ENCODE data around the gene TNNC1. TPM values are rescaled to one million over a fixed set of nuclear protein-coding genes. Genes with fewer than 3 reads are reported as not detected.

TNNC1 gene
- total RNA-seq, 1 experiment from 2014 or later: not detected

DNA sequence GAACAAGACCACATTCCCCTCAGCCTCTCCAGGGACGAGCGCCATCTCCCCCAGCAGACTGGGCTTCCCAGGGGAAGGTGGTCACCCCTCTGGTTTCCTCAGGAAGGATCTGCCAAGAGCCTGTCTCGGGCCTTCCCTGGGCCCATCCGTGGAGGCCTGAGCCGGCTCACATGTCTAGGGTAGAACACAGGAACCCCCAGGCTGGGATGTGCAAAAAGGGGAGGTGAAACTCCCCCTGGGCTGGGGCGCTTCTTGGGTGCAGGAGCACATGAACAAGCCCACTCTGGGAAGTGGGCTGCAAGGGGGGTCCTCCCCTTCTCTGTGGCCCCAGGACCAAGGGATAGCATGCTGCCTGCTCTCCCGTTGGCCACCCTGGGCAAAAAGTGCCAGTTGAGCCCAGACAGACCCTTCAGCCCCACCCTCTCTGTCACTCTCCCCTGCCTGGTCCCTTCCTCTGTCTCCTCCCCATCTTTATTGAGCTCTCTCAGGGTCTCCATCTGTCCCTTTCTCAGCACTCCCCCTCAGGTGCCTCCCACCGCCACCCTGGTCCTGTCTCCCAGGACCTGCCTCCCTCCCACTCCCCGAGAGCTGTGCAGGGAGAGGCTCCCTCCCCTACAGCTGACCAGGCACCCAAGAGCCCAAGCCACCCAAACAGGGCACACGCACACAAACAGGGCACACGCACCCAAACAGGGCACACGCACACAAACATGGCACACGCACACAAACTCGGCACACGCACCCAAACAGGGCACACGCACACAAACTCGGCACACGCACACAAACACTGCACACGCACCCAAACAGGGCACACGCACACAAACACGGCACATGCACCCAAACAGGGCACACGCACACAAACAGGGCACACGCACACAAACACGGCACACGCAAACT lies 9.8 kb downstream of the TNNC1 start:
- TF ChIP-seq, protein P1, sequence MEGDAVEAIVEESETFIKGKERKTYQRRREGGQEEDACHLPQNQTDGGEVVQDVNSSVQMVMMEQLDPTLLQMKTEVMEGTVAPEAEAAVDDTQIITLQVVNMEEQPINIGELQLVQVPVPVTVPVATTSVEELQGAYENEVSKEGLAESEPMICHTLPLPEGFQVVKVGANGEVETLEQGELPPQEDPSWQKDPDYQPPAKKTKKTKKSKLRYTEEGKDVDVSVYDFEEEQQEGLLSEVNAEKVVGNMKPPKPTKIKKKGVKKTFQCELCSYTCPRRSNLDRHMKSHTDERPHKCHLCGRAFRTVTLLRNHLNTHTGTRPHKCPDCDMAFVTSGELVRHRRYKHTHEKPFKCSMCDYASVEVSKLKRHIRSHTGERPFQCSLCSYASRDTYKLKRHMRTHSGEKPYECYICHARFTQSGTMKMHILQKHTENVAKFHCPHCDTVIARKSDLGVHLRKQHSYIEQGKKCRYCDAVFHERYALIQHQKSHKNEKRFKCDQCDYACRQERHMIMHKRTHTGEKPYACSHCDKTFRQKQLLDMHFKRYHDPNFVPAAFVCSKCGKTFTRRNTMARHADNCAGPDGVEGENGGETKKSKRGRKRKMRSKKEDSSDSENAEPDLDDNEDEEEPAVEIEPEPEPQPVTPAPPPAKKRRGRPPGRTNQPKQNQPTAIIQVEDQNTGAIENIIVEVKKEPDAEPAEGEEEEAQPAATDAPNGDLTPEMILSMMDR (conservative IDR thresholded peaks at IDR 0.05; ENCODE audit: low read depth, low read length): no peak
- no peak for TF ChIP-seq EZH2 (IDR thresholded peaks at IDR 0.05; ENCODE audit: borderline replicate concordance, low read depth, low read length, poor library complexity, severe bottlenecking)
- Histone ChIP-seq H3K27ac (ENCODE audit: low read depth, low read length, poor library complexity, severe bottlenecking) (no peak overlapping the region), H3K4me3 (ENCODE audit: low read depth, low read length, poor library complexity, severe bottlenecking) (no peak overlapping the region), H3K36me3 (ENCODE audit: insufficient read depth, low read length, poor library complexity, severe bottlenecking) (no peaks in the 10 kb centered on the region), H3K4me1 (ENCODE audit: insufficient read depth, low read length, poor library complexity, severe bottlenecking) (no peaks in the 10 kb centered on the region), H3K9me3 (ENCODE audit: low read depth, low read length, poor library complexity, severe bottlenecking) (no peaks in the 10 kb centered on the region), H3K27me3 (replicated peaks; ENCODE audit: insufficient read depth, low read depth, low read length, poor library complexity) (no peaks in the 10 kb centered on the region)
- intact Hi-C loops (cut with micrococcal nuclease; ENCODE audit: unreplicated experiment): no loop called here
- ChIA-PET CTCF (no interaction called here), POLR2A (ENCODE audit: low non-redundant PET) (no interaction called here)
- DNase-seq (ENCODE audit: low spot score): no peak
- BruUV-seq (replicated peaks): no TSS peak

DNA sequence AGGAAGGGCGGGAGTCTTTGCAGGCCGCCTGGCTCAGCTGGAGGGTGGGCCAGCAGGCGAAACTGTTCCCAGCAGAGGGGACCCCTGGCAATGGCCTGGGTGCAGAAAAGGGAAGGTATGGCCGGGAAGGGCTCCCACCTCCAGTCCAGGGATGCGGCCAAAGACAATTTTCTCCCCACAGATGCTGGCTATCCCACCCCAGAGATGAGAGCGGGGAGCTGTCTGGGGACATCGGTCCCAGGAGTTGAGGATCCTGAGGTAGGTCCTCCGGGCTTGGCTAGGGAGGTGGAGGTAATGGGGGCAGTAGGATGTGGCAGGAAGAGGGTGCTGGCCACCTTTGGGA lies 10.6 kb downstream of the TNNC1 start:
- TF ChIP-seq, protein P1 (conservative IDR thresholded peaks at IDR 0.05; ENCODE audit: low read depth, low read length): no peak
- no peak for TF ChIP-seq EZH2 (IDR thresholded peaks at IDR 0.05; ENCODE audit: borderline replicate concordance, low read depth, low read length, poor library complexity, severe bottlenecking)
- BruUV-seq (replicated peaks): no TSS peak
- Histone ChIP-seq H3K27ac (ENCODE audit: low read depth, low read length, poor library complexity, severe bottlenecking) (no peak overlapping the region), H3K9me3 (ENCODE audit: low read depth, low read length, poor library complexity, severe bottlenecking) (no peaks in the 10 kb centered on the region), H3K4me1 (ENCODE audit: insufficient read depth, low read length, poor library complexity, severe bottlenecking) (no peaks in the 10 kb centered on the region), H3K36me3 (ENCODE audit: insufficient read depth, low read length, poor library complexity, severe bottlenecking) (no peaks in the 10 kb centered on the region), H3K4me3 (ENCODE audit: low read depth, low read length, poor library complexity, severe bottlenecking) (no peak overlapping the region), H3K27me3 (replicated peaks; ENCODE audit: insufficient read depth, low read depth, low read length, poor library complexity) (no peaks in the 10 kb centered on the region)
- intact Hi-C loops (cut with micrococcal nuclease; ENCODE audit: unreplicated experiment): no loop called here
- DNase-seq (ENCODE audit: low spot score): no peak
- CTCF ChIA-PET: no interaction called here
- POLR2A ChIA-PET (ENCODE audit: low non-redundant PET): no interaction called here

DNA sequence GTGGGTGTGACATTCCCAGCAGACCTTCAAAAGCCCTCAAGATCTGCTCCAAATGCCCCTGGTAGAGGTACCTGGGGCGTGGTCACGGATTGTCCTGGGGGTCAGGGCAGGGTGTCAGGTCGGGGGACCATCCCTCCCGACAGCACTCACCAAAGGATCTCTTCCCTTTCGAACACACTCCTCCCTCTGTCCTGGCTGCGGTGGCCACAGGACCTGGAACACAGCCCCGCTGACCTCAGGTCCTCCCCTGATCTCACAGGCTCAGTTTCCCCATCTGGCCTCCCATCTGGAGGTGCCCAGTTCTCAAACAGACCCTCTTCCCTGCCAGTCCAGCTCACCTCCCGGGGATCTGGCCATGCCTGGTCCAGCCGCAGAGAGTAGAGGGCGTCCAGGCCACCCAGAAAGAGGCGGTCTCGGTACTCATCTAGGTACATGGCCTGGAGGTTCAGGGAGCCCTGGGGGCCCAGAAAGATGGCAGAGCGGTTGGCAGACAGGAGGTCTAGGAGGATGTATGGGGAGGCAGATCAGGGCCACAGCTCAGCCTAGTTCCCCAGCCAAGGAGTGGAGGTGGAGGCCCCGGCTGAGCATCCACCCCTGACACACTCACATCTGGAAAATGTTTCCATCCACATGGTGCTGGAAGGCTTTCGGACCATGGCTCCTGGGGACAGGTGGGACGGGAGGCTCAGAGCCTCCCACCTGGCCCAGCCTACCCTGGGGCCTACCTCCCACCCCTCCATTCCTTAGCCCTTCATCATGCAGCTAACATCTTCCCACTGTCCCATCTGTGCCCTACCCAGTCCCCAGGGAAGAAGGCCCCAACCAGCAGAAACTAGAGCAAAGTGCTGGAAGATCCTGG lies 11.2 kb downstream of the TNNC1 start:
- intact Hi-C loops (cut with micrococcal nuclease; ENCODE audit: unreplicated experiment): no loop called here
- Histone ChIP-seq H3K27ac (ENCODE audit: low read depth, low read length, poor library complexity, severe bottlenecking) (no peak overlapping the region), H3K27me3 (replicated peaks; ENCODE audit: insufficient read depth, low read depth, low read length, poor library complexity) (no peaks in the 10 kb centered on the region), H3K9me3 (ENCODE audit: low read depth, low read length, poor library complexity, severe bottlenecking) (no peaks in the 10 kb centered on the region), H3K4me1 (ENCODE audit: insufficient read depth, low read length, poor library complexity, severe bottlenecking) (no peaks in the 10 kb centered on the region), H3K4me3 (ENCODE audit: low read depth, low read length, poor library complexity, severe bottlenecking) (no peak overlapping the region), H3K36me3 (ENCODE audit: insufficient read depth, low read length, poor library complexity, severe bottlenecking) (no peaks in the 10 kb centered on the region)
- ChIA-PET CTCF (no interaction called here), POLR2A (ENCODE audit: low non-redundant PET) (no interaction called here)
- DNase-seq (ENCODE audit: low spot score): no peak
- TF ChIP-seq, protein P1 (conservative IDR thresholded peaks at IDR 0.05; ENCODE audit: low read depth, low read length): no peak
- TF ChIP-seq EZH2 (IDR thresholded peaks at IDR 0.05; ENCODE audit: borderline replicate concordance, low read depth, low read length, poor library complexity, severe bottlenecking): no peak
- BruUV-seq (replicated peaks): no TSS peak

Measured in A673 (cell line).